Endodermal cell (in vitro differentiated cells): Measurements from ENCODE around the gene PTPRH. TPM values are rescaled to one million over a fixed set of nuclear protein-coding genes. Genes with fewer than 3 reads are reported as not detected.
"Not testable (repeated sequence)": the region's sequence is repeated elsewhere in the genome, so short reads cannot be mapped to it uniquely, and the experiment has no call there.

Experiments
- DNase-seq: peaks from one replicate; pipeline ENCODE4 v3.0.0-alpha.2; 2017
- H3K27ac ChIP-seq: 2 replicates; pipeline ENCODE4 v1.5.1; 2013; ENCODE audit warnings: mild to moderate bottlenecking, low read depth, low read length, moderate library complexity
- H3K27me3 ChIP-seq: 2 replicates; pipeline ENCODE4 v1.6.1; 2013; ENCODE audit warnings: mild to moderate bottlenecking, low read length, moderate library complexity; ENCODE audit not compliant: insufficient read depth, control insufficient read depth, poor library complexity, severe bottlenecking
- H3K36me3 ChIP-seq: 2 replicates; pipeline ENCODE4 v1.7.0; 2013; ENCODE audit warnings: mild to moderate bottlenecking, low read length, moderate library complexity; ENCODE audit not compliant: control insufficient read depth, insufficient read depth
- H3K4me1 ChIP-seq: one replicate; pipeline ENCODE4 v1.7.0; 2013; ENCODE audit warnings: low read length; ENCODE audit not compliant: control insufficient read depth, insufficient read depth
- H3K4me3 ChIP-seq: 2 replicates; pipeline ENCODE4 v1.5.1; 2013; ENCODE audit warnings: mild to moderate bottlenecking, low read length, moderate library complexity
- H3K9ac ChIP-seq: 2 replicates; pipeline ENCODE4 v1.6.1; 2013; ENCODE audit warnings: mild to moderate bottlenecking, low read length, moderate library complexity; ENCODE audit not compliant: poor library complexity, severe bottlenecking; ENCODE audit errors: extremely low read depth
- H3K9me3 ChIP-seq: 2 replicates; pipeline ENCODE4 v1.6.1; 2013; ENCODE audit warnings: mild to moderate bottlenecking, low read length, moderate library complexity; ENCODE audit not compliant: control insufficient read depth
- H3K27ac Mint-ChIP-seq: 2 replicates; pipeline ENCODE4 v1.8.0; 2020; ENCODE audit warnings: mixed read lengths
- H3K27me3 Mint-ChIP-seq: 2 replicates; pipeline ENCODE4 v1.8.0; 2021; ENCODE audit warnings: mild to moderate bottlenecking, mixed read lengths; ENCODE audit not compliant: insufficient read depth
- H3K36me3 Mint-ChIP-seq: 2 replicates; pipeline ENCODE4 v1.8.0; 2020; ENCODE audit warnings: low read depth, mixed read lengths
- H3K4me1 Mint-ChIP-seq: 2 replicates; pipeline ENCODE4 v1.8.0; 2020; ENCODE audit warnings: mixed read lengths
- H3K4me3 Mint-ChIP-seq: 2 replicates; pipeline ENCODE4 v1.8.0; 2020; ENCODE audit warnings: mild to moderate bottlenecking, moderate library complexity, mixed read lengths
- H3K9me3 Mint-ChIP-seq: 2 replicates; pipeline ENCODE4 v1.8.0; 2020; ENCODE audit warnings: mild to moderate bottlenecking, mixed read lengths
- CTCF ChIP-seq: fragments of 200-600 bp; sonication (generic); conservative IDR thresholded peaks from 2 replicates; pipeline ENCODE4 v1.5.0; 2021; ENCODE audit warnings: antibody characterized with exemption, mild to moderate bottlenecking
- WGBS, 2 experiments: methylation state at CpG; one replicate each; pipeline versions ENCODE4 v1.1.5 to v1.1.7; 2013; ENCODE audit warnings: missing lambda C conversion rate in 2 of 2, mixed read lengths in 1 of 2; ENCODE audit not compliant: insufficient coverage in 1 of 2, insufficient read length in 1 of 2; 5-methylcytosine and 5-hydroxymethylcytosine counted together
- total RNA-seq, 2 donors: library from RNA; stranded (reverse); fragmentation: NEBNext Ultra II Directional in 1 of 2; extraction: Animal tissue kit (Norgen Biotek cat#: 25700) in 1 of 2; gene quantifications; 2 replicates in 1 of 2; 3 replicates in 1 of 2; pipeline ENCODE4 v1.2.1, GENCODE V29; 2021

The PTPRH gene
- total RNA-seq, 2 donors from 2014 or later = not detected

- Mint-ChIP-seq H3K9me3 (no peaks in the 10 kb centered on the region), H3K36me3 (no peaks in the 10 kb centered on the region), H3K4me3 (peak overlapping the region; percentile 55), H3K27ac (no peak overlapping the region), H3K4me1 (no peaks in the 10 kb centered on the region), H3K27me3 (peaks cover 98% of the 10 kb centered on the region)
- TF ChIP-seq CTCF = no peak
- H3K4me1 ChIP-seq = no peaks in the 10 kb centered on the region
- peak; percentile 57 for DNase-seq
- H3K9me3 ChIP-seq = no peaks in the 10 kb centered on the region
- H3K36me3 ChIP-seq = no peaks in the 10 kb centered on the region
- no peak overlapping the region for H3K9ac ChIP-seq
- H3K4me3 ChIP-seq = peak overlapping the region; percentile 81
- WGBS, 2 experiments = 3% methylated on average over 32 of the region's 32 CpGs; no CpG with 5 or more reads in 1 of the 2 experiments
- no peak overlapping the region for H3K27ac ChIP-seq
- H3K27me3 ChIP-seq = peaks cover 74% of the 10 kb centered on the region
Measured at GRCh38 chr19:55173186-55173713, 36.1 kb downstream of the PTPRH start.

- peak overlapping the region; percentile 55 for H3K4me3 Mint-ChIP-seq
- no peaks in the 10 kb centered on the region for H3K36me3 ChIP-seq
- H3K27ac Mint-ChIP-seq = no peak overlapping the region
- no peak overlapping the region for H3K27ac ChIP-seq
- peak overlapping the region; percentile 81 for H3K4me3 ChIP-seq
- H3K9me3 Mint-ChIP-seq = no peaks in the 10 kb centered on the region
- no peak for TF ChIP-seq CTCF
- H3K9ac ChIP-seq = no peak overlapping the region
- peaks cover 71% of the 10 kb centered on the region for H3K27me3 ChIP-seq
- no peaks in the 10 kb centered on the region for H3K36me3 Mint-ChIP-seq
- WGBS, 2 experiments = 21 to 46% methylated on average over 2 to 12 of the region's 12 CpGs
- H3K9me3 ChIP-seq = no peaks in the 10 kb centered on the region
- H3K4me1 Mint-ChIP-seq = no peaks in the 10 kb centered on the region
- peaks cover 95% of the 10 kb centered on the region for H3K27me3 Mint-ChIP-seq
- no peaks in the 10 kb centered on the region for H3K4me1 ChIP-seq
- peak; percentile 55 for DNase-seq
Measured at GRCh38 chr19:55172741-55173140, 36.6 kb downstream of the PTPRH start.

GRCh38 chr19:55172318-55172717, 37.0 kb downstream of the PTPRH start:
- 60 to 80% methylated on average over 1 to 6 of the region's 9 CpGs for WGBS, 2 experiments
- H3K4me3 ChIP-seq, H3K9ac ChIP-seq, DNase-seq, H3K9me3 ChIP-seq, H3K4me1 Mint-ChIP-seq, H3K36me3 ChIP-seq, H3K27ac Mint-ChIP-seq, H3K9me3 Mint-ChIP-seq, H3K27ac ChIP-seq, H3K36me3 Mint-ChIP-seq, H3K4me1 ChIP-seq: not testable (repeated sequence)
- H3K4me3 Mint-ChIP-seq = peak overlapping the region; percentile 55
- peaks cover 71% of the 10 kb centered on the region for H3K27me3 ChIP-seq
- peaks cover 94% of the 10 kb centered on the region for H3K27me3 Mint-ChIP-seq

GRCh38 chr19:55171440-55171839, 37.9 kb downstream of the PTPRH start:
- H3K9ac ChIP-seq = no peak overlapping the region
- H3K9me3 ChIP-seq = no peaks in the 10 kb centered on the region
- H3K4me3 Mint-ChIP-seq = no peak overlapping the region
- no peaks in the 10 kb centered on the region for H3K4me1 ChIP-seq
- H3K4me1 Mint-ChIP-seq = peaks cover 6% of the 10 kb centered on the region
- H3K27me3 ChIP-seq = peaks cover 62% of the 10 kb centered on the region
- no peak overlapping the region for H3K4me3 ChIP-seq
- no peak overlapping the region for H3K27ac ChIP-seq
- no peak for DNase-seq
- no peaks in the 10 kb centered on the region for H3K36me3 ChIP-seq
- no peak overlapping the region for H3K27ac Mint-ChIP-seq
- WGBS, 2 experiments = 89 to 94% methylated on average over 5 of the region's 5 CpGs
- no peak for TF ChIP-seq CTCF
- H3K27me3 Mint-ChIP-seq = peaks cover 88% of the 10 kb centered on the region
- no peaks in the 10 kb centered on the region for H3K9me3 Mint-ChIP-seq
- no peaks in the 10 kb centered on the region for H3K36me3 Mint-ChIP-seq
